Neural cell (in vitro differentiated cells): Measurements from ENCODE around the gene LARGE1.

Source experiments
- EZH2 ChIP-seq: fragments of 200-600, 300-800 bp; shearing (Covaris generic), sonication (generic); IDR thresholded peaks from 2 replicates; pipeline ENCODE4 v1.6.1; 2014; ENCODE audit warnings: antibody characterized with exemption, low read length, borderline replicate concordance, mild to moderate bottlenecking; ENCODE audit not compliant: insufficient read depth, poor library complexity, severe bottlenecking
- SMC3 ChIP-seq: fragments of 450-650 bp; conservative IDR thresholded peaks from 2 replicates; pipeline ENCODE4 v1.6.1; 2014; ENCODE audit warnings: antibody characterized with exemption, mild to moderate bottlenecking, moderate library complexity; ENCODE audit not compliant: poor library complexity
- TAF1 ChIP-seq: IDR thresholded peaks from 2 replicates; pipeline ENCODE4 v1.6.1; 2012; ENCODE audit warnings: low read depth
- TF ChIP-seq, protein P1 (sequence below): fragments of 450-650 bp; IDR thresholded peaks from 2 replicates; pipeline ENCODE4 v1.5.1; 2014; ENCODE audit warnings: antibody characterized with exemption, mild to moderate bottlenecking, moderate library complexity; ENCODE audit not compliant: poor library complexity, severe bottlenecking

DNA sequence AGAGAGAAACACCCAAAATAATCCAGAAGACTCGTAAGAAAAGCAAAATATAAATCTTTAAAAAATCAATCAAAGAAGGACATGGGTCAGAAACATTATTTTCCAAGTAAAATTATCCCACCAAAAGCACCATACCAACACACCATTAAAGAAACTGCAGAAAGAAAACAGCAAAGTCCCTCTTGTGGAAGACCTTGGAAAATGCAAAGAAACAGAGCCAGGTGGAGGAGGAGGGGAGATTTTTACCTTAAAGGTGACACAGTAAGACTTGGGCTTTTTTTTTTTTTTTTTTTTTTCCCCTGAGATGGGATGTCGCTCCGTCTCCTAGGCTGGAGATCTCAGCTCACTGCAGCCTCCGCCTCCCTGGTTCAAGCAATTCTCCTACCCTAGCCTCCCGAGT lies 123.8 kb downstream of the LARGE1 start:
- TF ChIP-seq, protein P1, sequence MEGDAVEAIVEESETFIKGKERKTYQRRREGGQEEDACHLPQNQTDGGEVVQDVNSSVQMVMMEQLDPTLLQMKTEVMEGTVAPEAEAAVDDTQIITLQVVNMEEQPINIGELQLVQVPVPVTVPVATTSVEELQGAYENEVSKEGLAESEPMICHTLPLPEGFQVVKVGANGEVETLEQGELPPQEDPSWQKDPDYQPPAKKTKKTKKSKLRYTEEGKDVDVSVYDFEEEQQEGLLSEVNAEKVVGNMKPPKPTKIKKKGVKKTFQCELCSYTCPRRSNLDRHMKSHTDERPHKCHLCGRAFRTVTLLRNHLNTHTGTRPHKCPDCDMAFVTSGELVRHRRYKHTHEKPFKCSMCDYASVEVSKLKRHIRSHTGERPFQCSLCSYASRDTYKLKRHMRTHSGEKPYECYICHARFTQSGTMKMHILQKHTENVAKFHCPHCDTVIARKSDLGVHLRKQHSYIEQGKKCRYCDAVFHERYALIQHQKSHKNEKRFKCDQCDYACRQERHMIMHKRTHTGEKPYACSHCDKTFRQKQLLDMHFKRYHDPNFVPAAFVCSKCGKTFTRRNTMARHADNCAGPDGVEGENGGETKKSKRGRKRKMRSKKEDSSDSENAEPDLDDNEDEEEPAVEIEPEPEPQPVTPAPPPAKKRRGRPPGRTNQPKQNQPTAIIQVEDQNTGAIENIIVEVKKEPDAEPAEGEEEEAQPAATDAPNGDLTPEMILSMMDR, result peak; percentile 28
- TF ChIP-seq SMC3, result no peak
- no peak for TF ChIP-seq TAF1
- TF ChIP-seq EZH2, result no peak
